ENCODE results near the gene SLX9.

DNA sequence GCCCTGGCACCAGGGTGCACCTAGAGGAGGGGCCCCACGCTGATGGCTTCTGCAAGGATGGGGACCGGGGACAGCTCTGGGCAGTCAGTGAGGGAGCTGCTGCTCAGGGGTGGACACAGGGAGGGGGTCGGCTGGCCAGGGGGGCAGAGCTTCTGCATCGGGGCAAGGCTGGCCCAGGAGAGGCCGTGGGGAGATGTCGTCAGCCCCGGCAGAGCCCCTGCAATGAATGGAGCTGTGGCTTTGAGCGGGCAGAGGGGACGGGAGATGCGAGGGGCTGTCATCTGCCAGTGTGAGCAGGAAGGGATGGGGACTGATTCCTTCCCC is 31.8 kb downstream of the SLX9 start:
- no peak for TF ChIP-seq POLR2A (IDR thresholded peaks at IDR 0.05; ENCODE audit: low read length)
- no peak for TF ChIP-seq GATA1 (IDR thresholded peaks at IDR 0.05; ENCODE audit: low read depth, low read length)

All from erythroblast (primary cell).